ENCODE measurements around the gene GPR39. TPM values are rescaled to one million over a fixed set of nuclear protein-coding genes. Genes with fewer than 3 reads are reported as not detected.

GPR39 gene
- total RNA-seq, 4 donors from 2014 or later, result 0.13 to 1.3 TPM; not detected in 2

DNA sequence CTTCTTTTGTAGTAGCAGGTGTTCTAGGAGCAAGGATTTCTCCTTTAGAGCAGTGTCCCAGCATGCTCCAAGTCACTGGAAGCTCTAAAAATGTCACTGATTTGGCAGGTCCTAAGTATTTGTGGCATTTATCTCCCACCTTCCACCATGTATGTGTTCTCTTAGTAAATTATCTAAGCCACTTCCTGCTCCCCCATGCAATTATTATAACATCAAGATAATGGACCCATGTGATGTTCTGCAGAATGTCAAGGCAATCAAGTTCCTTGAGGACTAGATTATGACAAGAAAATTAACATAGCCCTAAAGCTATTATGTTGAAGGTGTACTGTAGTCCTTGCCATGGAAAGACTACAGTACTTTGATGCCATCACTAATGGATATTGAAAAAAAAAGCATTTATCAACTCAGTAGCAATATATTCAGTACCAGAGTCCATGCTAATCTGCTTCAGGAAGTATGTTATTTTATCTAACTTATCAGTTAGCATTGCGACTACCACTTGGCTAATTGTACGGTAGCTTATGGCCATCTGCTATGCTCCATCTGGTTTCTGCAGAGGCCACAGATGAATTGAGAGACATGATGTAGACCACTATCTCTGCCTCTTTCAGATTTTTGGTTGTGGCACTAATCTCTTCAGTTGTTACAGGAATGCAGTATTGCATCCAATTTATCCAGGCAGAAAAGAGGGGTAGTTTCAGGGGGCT is 56.7 kb downstream of the GPR39 start:
- H3K27me3 ChIP-seq, result no peaks in the 10 kb centered on the region
- TF ChIP-seq, protein P1, sequence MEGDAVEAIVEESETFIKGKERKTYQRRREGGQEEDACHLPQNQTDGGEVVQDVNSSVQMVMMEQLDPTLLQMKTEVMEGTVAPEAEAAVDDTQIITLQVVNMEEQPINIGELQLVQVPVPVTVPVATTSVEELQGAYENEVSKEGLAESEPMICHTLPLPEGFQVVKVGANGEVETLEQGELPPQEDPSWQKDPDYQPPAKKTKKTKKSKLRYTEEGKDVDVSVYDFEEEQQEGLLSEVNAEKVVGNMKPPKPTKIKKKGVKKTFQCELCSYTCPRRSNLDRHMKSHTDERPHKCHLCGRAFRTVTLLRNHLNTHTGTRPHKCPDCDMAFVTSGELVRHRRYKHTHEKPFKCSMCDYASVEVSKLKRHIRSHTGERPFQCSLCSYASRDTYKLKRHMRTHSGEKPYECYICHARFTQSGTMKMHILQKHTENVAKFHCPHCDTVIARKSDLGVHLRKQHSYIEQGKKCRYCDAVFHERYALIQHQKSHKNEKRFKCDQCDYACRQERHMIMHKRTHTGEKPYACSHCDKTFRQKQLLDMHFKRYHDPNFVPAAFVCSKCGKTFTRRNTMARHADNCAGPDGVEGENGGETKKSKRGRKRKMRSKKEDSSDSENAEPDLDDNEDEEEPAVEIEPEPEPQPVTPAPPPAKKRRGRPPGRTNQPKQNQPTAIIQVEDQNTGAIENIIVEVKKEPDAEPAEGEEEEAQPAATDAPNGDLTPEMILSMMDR (IDR thresholded peaks at IDR 0.05), result no peak
- TF ChIP-seq POLR2AphosphoS5 (IDR thresholded peaks at IDR 0.05), result no peak
- no peak for TF ChIP-seq EP300 (IDR thresholded peaks at IDR 0.05)
- no peak for TF ChIP-seq POLR2A (IDR thresholded peaks at IDR 0.05; ENCODE audit: low read depth)
- H3K4me3 ChIP-seq, result no peak overlapping the region
- intact Hi-C loops (cut with DNase I), result no loop called here
- peaks cover 0 to 11% (median 0%) of the 10 kb centered on the region in 4 donors for H3K9me3 ChIP-seq
- no peaks in the 10 kb centered on the region for H3K4me1 ChIP-seq
- WGBS, result 97% methylated on average over 2 of the region's 2 CpGs
- H3K36me3 ChIP-seq, result no peaks in the 10 kb centered on the region
- H3K27ac ChIP-seq (replicated peaks in 1 of 4), result no peak overlapping the region
- no peak for DNase-seq (ENCODE audit: extremely low spot score)

DNA sequence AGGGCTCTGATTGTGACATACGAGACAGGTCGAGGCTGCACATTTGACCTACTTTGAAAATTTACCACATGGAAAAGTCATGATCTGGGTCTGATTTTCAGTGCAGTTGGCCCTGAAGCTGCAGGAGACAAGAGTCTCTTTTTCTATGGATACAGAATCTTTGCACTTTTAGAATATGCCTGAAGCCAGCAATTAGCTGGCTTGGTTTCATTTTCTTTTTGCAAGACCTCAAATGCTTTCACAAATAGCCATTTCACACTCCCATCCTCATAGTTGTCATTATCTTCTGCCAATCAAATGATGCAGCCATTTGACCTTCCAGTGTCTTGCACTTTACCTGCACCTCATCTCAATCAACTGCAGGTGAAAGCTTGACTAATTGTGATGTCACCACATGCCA is 59.0 kb downstream of the GPR39 start:
- intact Hi-C loops (cut with DNase I), result no loop called here
- WGBS, result 82% methylated on average over 2 of the region's 2 CpGs
- Histone ChIP-seq H3K4me1 (no peaks in the 10 kb centered on the region), H3K27me3 (no peaks in the 10 kb centered on the region), H3K4me3 (no peak overlapping the region), H3K36me3 (no peaks in the 10 kb centered on the region), H3K27ac (replicated peaks in 1 of 4) (no peak overlapping the region), H3K9me3 (no peaks in the 10 kb centered on the region)
- DNase-seq (ENCODE audit: extremely low spot score), result no peak
- TF ChIP-seq POLR2AphosphoS5 (IDR thresholded peaks at IDR 0.05) (no peak), EP300 (IDR thresholded peaks at IDR 0.05) (no peak), POLR2A (IDR thresholded peaks at IDR 0.05; ENCODE audit: low read depth) (no peak)
- TF ChIP-seq, protein P1 (IDR thresholded peaks at IDR 0.05), result no peak

DNA sequence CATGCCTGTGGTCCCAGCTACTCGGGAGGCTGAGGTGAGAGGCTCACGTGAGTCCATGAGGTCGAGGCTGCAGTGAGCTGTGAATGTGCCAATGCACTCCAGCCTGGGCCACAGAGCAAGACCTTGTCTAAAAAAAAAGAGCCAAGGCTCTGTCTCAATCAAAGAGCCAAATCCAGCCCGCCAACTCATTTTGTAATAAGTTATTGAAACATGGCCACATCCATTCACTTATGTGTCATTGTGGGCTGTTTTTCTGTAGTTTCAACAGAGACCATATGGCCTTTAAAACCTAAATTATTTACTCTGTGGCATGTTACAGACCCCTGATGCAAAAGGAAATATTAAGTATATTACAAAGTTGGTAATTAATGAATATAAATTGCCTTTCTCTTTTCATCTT is 60.8 kb downstream of the GPR39 start:
- no peaks in the 10 kb centered on the region for H3K27me3 ChIP-seq
- H3K4me3 ChIP-seq, result no peak overlapping the region
- 83% methylated on average over 4 of the region's 4 CpGs for WGBS
- H3K36me3 ChIP-seq, result no peaks in the 10 kb centered on the region
- DNase-seq (ENCODE audit: extremely low spot score), result no peak
- H3K9me3 ChIP-seq, result no peaks in the 10 kb centered on the region
- TF ChIP-seq POLR2AphosphoS5 (IDR thresholded peaks at IDR 0.05) (no peak), EP300 (IDR thresholded peaks at IDR 0.05) (no peak), POLR2A (IDR thresholded peaks at IDR 0.05; ENCODE audit: low read depth) (no peak)
- TF ChIP-seq, protein P1 (IDR thresholded peaks at IDR 0.05), result no peak
- H3K4me1 ChIP-seq, result no peaks in the 10 kb centered on the region
- H3K27ac ChIP-seq (replicated peaks in 1 of 4), result no peak overlapping the region
- intact Hi-C loops (cut with DNase I), result no loop called here

DNA sequence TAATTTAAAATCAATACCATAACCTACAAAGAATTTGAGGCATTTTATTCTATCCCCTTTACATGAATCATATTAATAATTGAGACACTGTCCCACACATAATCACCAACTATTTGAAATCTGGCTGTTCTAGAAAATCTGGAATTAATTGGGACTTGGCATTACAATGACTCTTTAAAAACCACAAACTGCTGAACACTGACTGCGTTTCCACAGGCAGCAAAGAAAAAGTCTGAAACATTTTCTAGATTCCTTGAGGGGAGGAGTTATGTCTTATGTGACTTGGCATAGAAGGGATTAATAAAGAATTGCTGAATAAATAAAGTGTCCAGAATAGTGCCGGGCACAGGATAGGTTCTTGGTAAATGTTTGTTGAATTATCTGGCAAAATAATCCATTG is 61.4 kb downstream of the GPR39 start:
- no peaks in the 10 kb centered on the region for H3K36me3 ChIP-seq
- intact Hi-C loops (cut with DNase I), result no loop called here
- no peak overlapping the region for H3K4me3 ChIP-seq
- no peak for DNase-seq (ENCODE audit: extremely low spot score)
- H3K27ac ChIP-seq (replicated peaks in 1 of 4), result no peak overlapping the region
- WGBS, result 46% methylated on average over 2 of the region's 2 CpGs
- TF ChIP-seq EP300 (IDR thresholded peaks at IDR 0.05), result no peak
- TF ChIP-seq POLR2AphosphoS5 (IDR thresholded peaks at IDR 0.05), result no peak
- no peak for TF ChIP-seq POLR2A (IDR thresholded peaks at IDR 0.05; ENCODE audit: low read depth)
- TF ChIP-seq, protein P1 (IDR thresholded peaks at IDR 0.05), result no peak
- no peaks in the 10 kb centered on the region for H3K4me1 ChIP-seq
- H3K27me3 ChIP-seq, result no peaks in the 10 kb centered on the region
- no peaks in the 10 kb centered on the region for H3K9me3 ChIP-seq

Measured in esophagus muscularis mucosa (tissue), 4 donors.